HG03521 (cell line): Measurements from ENCODE around the gene OR2A14.
"Not testable (repeated sequence)": the region's sequence is repeated elsewhere in the genome, so short reads cannot be mapped to it uniquely, and the experiment has no call there.

ENCODE experiments used
- ATAC-seq: cut with Tn5 transposase; IDR thresholded peaks from one replicate; pipeline ENCODE4 v1.9.1; 2021; ENCODE audit warnings: mild to moderate bottlenecking, moderate library complexity; ENCODE audit not compliant: unreplicated experiment

Gene OR2A14

GRCh38 chr7:144148224-144148827 is 25.4 kb downstream of the OR2A14 start:
- ATAC-seq = no peak

GRCh38 chr7:144158861-144159260 is 35.9 kb downstream of the OR2A14 start:
- ATAC-seq = no peak

- ATAC-seq = no peak
Observed at GRCh38 chr7:144164784-144165183, 41.8 kb downstream of the OR2A14 start.

GRCh38 chr7:144171594-144172350 is 48.8 kb downstream of the OR2A14 start:
- ATAC-seq = not testable (repeated sequence)

- ATAC-seq = no peak
Observed at GRCh38 chr7:144174613-144175012, 51.6 kb downstream of the OR2A14 start.

- peak; percentile 97 for ATAC-seq
Observed at GRCh38 chr7:144178380-144179164, 55.6 kb downstream of the OR2A14 start.

- not testable (repeated sequence) for ATAC-seq
Observed at GRCh38 chr7:144179165-144179479, 56.1 kb downstream of the OR2A14 start.
